Stimulated activated naive CD4-positive, alpha-beta T cell treated with Interleukin-2 at 50 U/mL for 16 hours (primary cell): ENCODE measurements around the gene NSDHL.
"Not testable (repeated sequence)": the region's sequence is repeated elsewhere in the genome, so short reads cannot be mapped to it uniquely, and the experiment has no call there.

Experiments
- DNase-seq: peaks from one replicate; lab custom pipeline; 2025; lab: John Stamatoyannopoulos, UW

Gene NSDHL

GRCh38 chrX:152830312-152831305 is at the start of gene NSDHL, which contains the start of gene CETN2:
TSS of gene NSDHL (plus strand) at chrX:152831063. CDS start at chrX:152846325, 15,262 bp downstream.
TSS of gene CETN2 (minus strand) at chrX:152830757. CDS start at chrX:152830710, 47 bp downstream.
- DNase-seq, result peak; percentile 93

DNA sequence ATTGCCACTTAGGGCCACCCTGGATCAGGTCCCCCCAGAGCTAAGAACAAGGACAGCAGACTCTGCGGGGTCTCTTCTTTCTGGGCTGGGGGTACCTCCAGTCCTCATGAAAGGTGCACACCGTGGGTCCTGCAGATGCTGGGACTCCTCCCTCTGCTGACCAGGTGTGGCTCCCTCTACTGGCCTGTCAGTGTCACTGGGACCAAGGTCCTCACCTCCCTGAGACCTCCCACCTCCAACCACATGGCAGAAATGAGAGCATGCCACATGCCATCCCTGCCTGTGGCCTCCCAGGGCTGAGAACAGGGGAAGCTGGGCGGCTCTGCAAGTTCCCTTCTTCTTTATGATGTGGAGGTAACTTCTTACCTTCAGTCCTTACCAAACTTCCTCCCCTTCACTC is 43.8 kb upstream of the NSDHL start:
- not testable (repeated sequence) for DNase-seq

DNA sequence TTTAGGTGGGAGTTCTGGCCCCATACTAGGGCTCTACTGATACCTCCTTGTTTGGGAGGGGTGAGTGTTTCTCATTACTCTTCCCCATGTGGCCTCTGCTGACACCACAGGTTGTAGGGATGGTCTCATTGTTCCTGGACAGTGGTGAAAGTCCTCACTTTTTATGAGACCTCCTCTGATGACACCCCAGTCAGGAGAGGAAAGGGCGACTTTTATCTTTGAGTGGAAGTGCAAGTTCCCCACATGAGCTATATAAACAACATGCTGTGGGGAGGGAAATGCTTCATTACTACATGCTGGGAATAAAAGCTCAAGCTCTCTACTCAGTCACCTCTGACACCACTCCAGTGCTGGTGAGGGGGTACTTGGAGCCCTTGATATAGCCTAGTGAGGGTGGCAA is 31.9 kb upstream of the NSDHL start:
- no peak for DNase-seq

- no peak for DNase-seq
Observed at GRCh38 chrX:152806035-152806434, 24.8 kb upstream of the NSDHL start.

DNA sequence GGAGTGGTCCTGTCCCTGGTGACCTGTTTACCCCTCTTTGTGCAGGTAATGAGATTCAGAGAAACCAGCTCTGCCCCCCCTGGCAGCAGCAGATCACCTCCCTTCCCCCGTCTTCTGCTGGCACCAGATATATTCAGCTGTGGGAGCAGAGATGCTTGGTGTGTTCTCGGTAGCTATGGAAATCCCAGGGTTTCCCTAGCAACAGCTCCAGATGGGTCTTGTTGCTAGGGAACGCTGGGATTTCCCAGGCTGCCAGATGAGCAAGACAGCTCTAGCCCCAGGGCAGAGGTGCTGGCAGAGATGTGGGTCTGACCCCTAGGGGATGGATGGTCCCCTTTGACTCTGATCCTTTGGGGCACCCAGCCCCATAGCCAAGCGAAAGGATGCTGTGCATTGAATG is 20.5 kb upstream of the NSDHL start:
- DNase-seq, result no peak

DNA sequence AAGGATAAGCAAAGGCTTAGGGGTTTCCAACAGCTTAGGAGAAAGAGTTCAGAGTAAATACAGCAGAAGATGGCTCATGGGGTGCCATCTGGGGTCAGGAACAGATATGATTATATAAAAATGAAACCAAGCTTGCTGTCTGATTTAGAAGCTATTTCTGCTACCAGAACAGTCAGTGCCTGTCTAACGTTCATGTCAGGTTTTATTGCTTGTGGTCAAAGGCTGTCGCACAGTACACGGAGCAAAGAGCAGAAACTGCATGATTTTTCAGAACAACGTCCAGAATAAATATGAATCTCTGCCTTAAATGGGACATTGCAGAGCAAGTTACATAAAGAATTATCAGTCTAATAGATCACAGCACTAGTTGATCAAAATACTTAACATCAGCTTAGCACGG is 17.7 kb upstream of the NSDHL start:
- no peak for DNase-seq

DNA sequence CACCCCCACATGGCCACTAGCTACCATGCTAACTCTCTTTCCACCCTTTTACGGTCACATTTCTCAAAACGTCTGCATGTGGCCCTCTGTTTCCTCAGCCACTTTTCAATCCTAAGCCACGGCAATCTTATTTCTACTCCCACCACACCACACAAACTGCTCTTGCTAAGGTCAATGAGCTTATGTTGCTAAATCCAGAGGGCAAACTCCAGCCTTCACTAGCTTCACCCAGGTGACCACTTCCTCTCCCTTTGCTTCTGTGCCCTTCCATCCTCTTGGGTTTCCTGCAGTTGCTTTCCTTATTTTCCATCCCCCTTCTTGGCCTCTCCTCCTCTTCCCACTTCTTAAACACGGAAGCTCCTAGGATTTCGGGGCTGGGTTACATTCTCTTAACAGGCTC is 16.8 kb upstream of the NSDHL start:
- no peak for DNase-seq

DNA sequence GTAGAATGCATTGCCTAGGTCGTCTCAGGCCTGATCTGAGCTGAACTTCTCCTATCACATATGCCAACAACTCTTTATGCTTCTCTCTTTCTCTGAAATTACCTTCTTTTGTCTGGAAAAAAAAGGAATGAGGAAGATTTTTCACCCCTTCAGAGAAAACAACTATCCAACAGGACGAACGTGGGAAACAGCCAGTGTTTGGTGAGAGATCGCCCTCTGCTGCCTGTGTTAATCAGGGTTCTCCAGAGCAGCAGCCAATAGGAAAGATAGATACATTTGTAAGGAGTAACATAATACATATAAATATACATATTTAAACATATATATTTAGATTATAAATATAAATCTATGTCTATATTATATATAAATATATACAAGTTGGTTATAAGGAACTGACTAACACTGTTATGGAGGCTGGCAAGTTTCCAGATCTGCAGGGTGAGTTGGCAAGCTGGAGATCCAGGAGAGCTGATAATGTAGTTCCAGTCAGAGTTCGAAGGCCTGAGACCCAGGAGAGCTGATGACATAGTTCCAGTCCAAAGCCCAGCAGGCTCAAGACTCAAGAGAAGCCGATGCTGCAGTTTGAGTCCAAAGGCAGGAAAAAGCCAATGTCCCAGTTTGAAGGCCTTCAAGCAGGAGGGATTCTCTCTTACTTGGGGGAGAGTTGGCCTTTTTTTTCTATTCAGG is 13.6 kb upstream of the NSDHL start:
- no peak for DNase-seq

DNA sequence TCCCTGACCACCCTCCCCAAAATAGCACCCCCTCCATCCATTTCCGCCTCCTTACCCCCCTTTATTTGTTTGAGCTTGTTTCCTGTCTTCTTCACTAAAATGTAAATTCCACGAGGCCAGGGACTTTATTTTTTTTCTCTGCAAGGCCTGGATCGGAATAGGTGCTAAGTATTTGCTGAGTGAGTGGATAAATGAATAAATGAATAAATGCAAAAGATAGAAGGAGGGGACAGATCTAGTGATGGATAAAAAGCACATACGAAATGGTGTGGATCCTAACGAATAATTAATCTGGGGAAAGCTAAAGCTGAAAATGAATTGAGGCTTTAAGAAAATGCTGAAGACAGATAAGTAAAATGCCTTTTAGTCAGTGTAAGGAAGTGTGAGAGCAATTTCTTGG is 12.5 kb upstream of the NSDHL start:
- DNase-seq, result no peak

- DNase-seq, result no peak
Observed at GRCh38 chrX:152819266-152819665, 11.6 kb upstream of the NSDHL start.

- DNase-seq, result no peak
Observed at GRCh38 chrX:152819732-152820131, 11.1 kb upstream of the NSDHL start.

GRCh38 chrX:152821145-152821765 is 9.6 kb upstream of the NSDHL start:
- no peak for DNase-seq

- DNase-seq, result no peak
Observed at GRCh38 chrX:152822383-152823086, 8.3 kb upstream of the NSDHL start.

GRCh38 chrX:152823657-152824056 is 7.2 kb upstream of the NSDHL start:
- DNase-seq, result no peak

DNA sequence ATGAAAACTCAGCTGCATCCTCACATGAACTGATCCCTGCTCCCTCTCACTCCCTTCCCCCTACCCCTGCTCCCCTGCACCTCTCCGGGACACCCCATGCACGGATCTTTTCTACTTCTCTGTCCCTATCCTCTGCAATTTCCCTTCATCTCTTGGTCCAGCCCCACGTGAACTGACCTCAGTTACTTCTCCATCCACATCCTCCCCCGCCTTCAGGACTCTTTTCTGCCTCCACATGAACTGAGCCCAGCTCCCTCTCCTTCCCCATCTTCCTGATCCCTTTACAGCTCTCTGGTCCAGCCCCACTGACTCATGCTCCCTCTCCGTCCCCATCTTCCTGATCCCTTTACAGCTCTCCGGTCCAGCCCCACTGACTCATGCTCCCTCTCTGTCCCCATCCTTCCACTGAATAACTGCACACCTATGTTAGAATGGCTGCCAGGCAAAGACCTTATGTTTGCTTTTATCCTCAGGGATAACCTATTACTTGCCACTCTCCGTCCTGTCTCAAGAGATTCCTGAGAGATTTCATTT is 6.0 kb upstream of the NSDHL start:
- DNase-seq, result no peak

DNA sequence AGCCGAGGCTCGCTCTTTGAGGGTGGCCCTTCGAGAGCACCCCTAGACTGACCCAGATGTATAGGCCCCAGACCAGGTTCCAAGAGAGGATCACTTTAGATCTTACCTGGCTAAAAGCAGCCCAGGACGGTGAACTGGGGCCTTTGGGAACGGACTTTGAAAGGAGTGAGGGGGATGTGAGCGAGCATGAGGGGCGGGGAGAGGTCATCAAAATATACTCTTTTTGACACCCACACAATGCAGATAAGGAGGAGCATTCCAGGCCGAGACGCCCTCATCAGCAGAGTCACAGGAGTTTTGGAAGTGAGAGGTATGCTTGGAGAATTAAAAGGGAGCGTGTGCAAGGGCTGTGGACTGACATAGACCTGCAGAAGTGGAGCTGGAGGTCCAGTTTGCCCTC is 528 bp downstream of the NSDHL start:
- no peak for DNase-seq

DNA sequence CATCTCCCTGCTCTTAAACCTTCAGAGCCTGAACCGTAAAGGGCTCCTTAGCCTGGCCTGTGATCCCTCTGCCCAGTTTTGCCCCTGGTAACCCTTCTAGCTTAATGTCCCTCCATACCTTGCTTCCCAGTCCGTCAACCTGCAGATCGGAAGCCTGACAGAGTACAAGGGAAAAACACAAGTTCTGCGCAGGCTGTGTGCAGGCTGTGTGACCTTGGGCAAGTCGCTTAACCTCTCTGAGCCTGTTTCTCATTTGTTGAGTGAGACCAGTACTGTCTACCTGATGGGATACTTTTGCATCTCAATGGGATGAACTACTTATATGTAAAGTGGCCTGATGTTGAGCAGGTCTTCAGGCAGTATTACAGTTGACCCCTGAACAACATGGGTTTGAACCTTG is 1.7 kb downstream of the NSDHL start:
- no peak for DNase-seq

DNA sequence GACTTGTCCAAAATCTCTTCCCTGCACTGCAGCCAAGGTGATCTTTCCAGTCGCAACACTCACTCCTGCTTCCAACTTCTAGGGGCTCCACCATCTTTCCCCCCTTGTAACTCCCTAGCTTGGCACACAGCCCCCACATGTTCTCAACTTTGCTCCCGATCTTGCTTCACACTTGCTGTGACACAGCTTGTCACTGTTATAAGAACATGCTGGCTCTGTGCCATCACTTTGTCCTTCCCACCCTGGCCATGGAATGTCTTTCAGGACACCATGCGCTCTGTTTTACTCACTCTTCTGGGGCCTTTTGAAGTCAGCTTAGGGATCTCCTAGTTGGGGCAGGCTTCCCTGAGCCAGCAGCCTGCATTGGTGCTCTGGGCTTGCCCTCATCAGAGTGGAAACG is 2.5 kb downstream of the NSDHL start:
- DNase-seq, result no peak

DNA sequence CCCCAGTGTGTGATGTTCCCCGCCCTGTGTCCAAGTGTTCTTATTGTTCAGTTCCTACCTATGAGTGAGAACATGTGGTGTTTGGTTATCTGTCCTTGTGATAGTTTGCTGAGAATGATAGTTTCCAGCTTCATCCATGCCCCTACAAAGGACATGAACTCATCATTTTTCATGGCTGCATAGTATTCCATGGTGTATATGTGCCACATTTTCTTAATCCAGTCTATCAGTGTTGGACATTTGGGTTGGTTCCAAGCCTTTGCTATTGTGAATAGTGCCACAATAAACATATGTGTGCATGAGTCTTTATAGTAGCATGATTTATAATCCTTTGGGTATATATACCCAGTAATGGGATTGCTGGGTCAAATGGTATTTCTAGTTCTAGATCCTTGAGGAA is 4.6 kb downstream of the NSDHL start:
- not testable (repeated sequence) for DNase-seq

DNA sequence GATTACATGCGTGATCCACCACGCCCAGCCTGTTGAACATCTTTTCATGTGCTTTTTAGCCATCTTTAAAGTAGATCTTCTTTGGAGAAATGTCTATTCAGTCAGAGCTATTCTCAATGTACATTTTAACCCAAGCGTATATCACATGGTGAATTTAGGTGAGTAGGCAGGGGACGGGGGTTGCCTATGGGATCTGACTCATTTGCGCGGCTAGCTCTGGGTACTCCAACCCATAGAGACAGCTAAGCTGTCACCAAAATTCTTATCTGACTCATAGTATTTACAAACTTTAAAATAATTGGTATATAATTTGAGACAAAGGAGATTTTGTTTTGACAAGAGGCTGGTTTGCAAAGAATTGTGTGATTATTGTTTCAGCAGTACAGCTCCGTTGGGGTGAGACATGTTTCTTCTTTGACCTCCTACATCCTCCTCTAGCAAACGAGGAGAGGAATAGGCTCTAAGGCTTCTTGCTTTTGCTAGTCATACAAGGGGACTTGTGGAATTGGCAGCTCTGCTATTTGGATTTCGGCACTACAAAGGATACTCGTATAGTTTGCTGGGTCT is 12.0 kb downstream of the NSDHL start:
- DNase-seq, result no peak

GRCh38 chrX:152843852-152844251 is 13.0 kb downstream of the NSDHL start:
- no peak for DNase-seq
